ENCODE measurements around the gene SLX9.
A peak's percentile ranks its signal among the peaks of the same experiment; 100 is the strongest.

Gene SLX9

GRCh38 chr21:44935533-44935927 is 4.3 kb upstream of the SLX9 start:
- Histone ChIP-seq H3K79me2 (ENCODE audit: insufficient read depth, low read length) (peaks cover 17% of the 10 kb centered on the region), H3K27ac (ENCODE audit: low read length) (no peak overlapping the region), H3K4me3 (ENCODE audit: low read depth in 1 of 2, low read length in 2 of 2) (no peak overlapping the region), H3K36me3 (ENCODE audit: insufficient read depth, low read length) (no peaks in the 10 kb centered on the region), H3K27me3 (ENCODE audit: insufficient read depth, low read length, poor library complexity) (peaks cover 7% of the 10 kb centered on the region), H3K9me3 (ENCODE audit: insufficient read depth, low read length, severe bottlenecking) (no peaks in the 10 kb centered on the region), H3K9ac (ENCODE audit: low read depth, low read length) (no peak overlapping the region), H3K4me2 (ENCODE audit: insufficient read depth, low read length) (no peak overlapping the region), H4K20me1 (ENCODE audit: insufficient read depth, low read length) (peaks cover 9% of the 10 kb centered on the region; the same call in 1 of the 2 replicates), H2AFZ (ENCODE audit: low read depth, low read length) (no peak overlapping the region), H3K4me1 (ENCODE audit: insufficient read depth, low read length) (peaks cover 41% of the 10 kb centered on the region)
- TF ChIP-seq EZH2 (IDR thresholded peaks at IDR 0.05; ENCODE audit: borderline replicate concordance, low read depth, low read length, severe bottlenecking): no peak
- no peak for TF ChIP-seq CTCF (IDR thresholded peaks at IDR 0.05; ENCODE audit: borderline replicate concordance, extremely low read depth, low read length, poor library complexity, severe bottlenecking)
- ATAC-seq (ENCODE audit: insufficient read depth, low read depth) (no peak), DNase-seq (no peak)

GRCh38 chr21:44938772-44939531 is 877 bp upstream of the SLX9 start:
- H3K9ac ChIP-seq (ENCODE audit: low read depth, low read length): peak overlapping the region; percentile 79
- TF ChIP-seq EZH2 (IDR thresholded peaks at IDR 0.05; ENCODE audit: borderline replicate concordance, low read depth, low read length, severe bottlenecking): no peak
- no peak for TF ChIP-seq CTCF (IDR thresholded peaks at IDR 0.05; ENCODE audit: borderline replicate concordance, extremely low read depth, low read length, poor library complexity, severe bottlenecking)
- H3K27me3 ChIP-seq (ENCODE audit: insufficient read depth, low read length, poor library complexity): no peaks in the 10 kb centered on the region
- ATAC-seq (ENCODE audit: insufficient read depth, low read depth) (no peak), DNase-seq (no peak)
- H3K79me2 ChIP-seq (ENCODE audit: insufficient read depth, low read length): peaks cover 51% of the 10 kb centered on the region
- H3K9me3 ChIP-seq (ENCODE audit: insufficient read depth, low read length, severe bottlenecking): no peaks in the 10 kb centered on the region
- peaks cover 33% of the 10 kb centered on the region for H4K20me1 ChIP-seq (ENCODE audit: insufficient read depth, low read length)
- peaks cover 26% of the 10 kb centered on the region for H3K36me3 ChIP-seq (ENCODE audit: insufficient read depth, low read length)
- peak overlapping the region; percentile 91 for H3K27ac ChIP-seq (ENCODE audit: low read length)
- H2AFZ ChIP-seq (ENCODE audit: low read depth, low read length): peak overlapping the region; percentile 97
- H3K4me3 ChIP-seq (ENCODE audit: low read depth in 1 of 2, low read length in 2 of 2): peak overlapping the region; percentile 73 to 97
- H3K4me1 ChIP-seq (ENCODE audit: insufficient read depth, low read length): peaks cover 42% of the 10 kb centered on the region
- H3K4me2 ChIP-seq (ENCODE audit: insufficient read depth, low read length): peak overlapping the region; percentile 80

- no peaks in the 10 kb centered on the region for H3K9me3 ChIP-seq (ENCODE audit: insufficient read depth, low read length, severe bottlenecking)
- ATAC-seq (ENCODE audit: insufficient read depth, low read depth): peak; percentile 42
Observed at GRCh38 chr21:44940116-44940631, 345 bp downstream of the SLX9 start.

More at GRCh38 chr21:44940116-44940631, 345 bp downstream of the SLX9 start:
- Histone ChIP-seq H3K4me3 (ENCODE audit: low read depth in 1 of 2, low read length in 2 of 2) (peak overlapping the region; percentile 73 to 97), H3K36me3 (ENCODE audit: insufficient read depth, low read length) (peaks cover 38% of the 10 kb centered on the region), H3K9ac (ENCODE audit: low read depth, low read length) (peak overlapping the region; percentile 79), H4K20me1 (ENCODE audit: insufficient read depth, low read length) (peaks cover 40% of the 10 kb centered on the region), H2AFZ (ENCODE audit: low read depth, low read length) (peak overlapping the region; percentile 84), H3K4me1 (ENCODE audit: insufficient read depth, low read length) (peaks cover 42% of the 10 kb centered on the region), H3K27ac (ENCODE audit: low read length) (peak overlapping the region; percentile 71), H3K4me2 (ENCODE audit: insufficient read depth, low read length) (peak overlapping the region; percentile 80), H3K27me3 (ENCODE audit: insufficient read depth, low read length, poor library complexity) (no peaks in the 10 kb centered on the region), H3K79me2 (ENCODE audit: insufficient read depth, low read length) (peaks cover 64% of the 10 kb centered on the region)
- TF ChIP-seq EZH2 (IDR thresholded peaks at IDR 0.05; ENCODE audit: borderline replicate concordance, low read depth, low read length, severe bottlenecking) (no peak), CTCF (IDR thresholded peaks at IDR 0.05; ENCODE audit: borderline replicate concordance, extremely low read depth, low read length, poor library complexity, severe bottlenecking) (no peak)
- no peak for DNase-seq

All from DND-41 (cell line).